ENCODE data around the gene RIC3.

DNA sequence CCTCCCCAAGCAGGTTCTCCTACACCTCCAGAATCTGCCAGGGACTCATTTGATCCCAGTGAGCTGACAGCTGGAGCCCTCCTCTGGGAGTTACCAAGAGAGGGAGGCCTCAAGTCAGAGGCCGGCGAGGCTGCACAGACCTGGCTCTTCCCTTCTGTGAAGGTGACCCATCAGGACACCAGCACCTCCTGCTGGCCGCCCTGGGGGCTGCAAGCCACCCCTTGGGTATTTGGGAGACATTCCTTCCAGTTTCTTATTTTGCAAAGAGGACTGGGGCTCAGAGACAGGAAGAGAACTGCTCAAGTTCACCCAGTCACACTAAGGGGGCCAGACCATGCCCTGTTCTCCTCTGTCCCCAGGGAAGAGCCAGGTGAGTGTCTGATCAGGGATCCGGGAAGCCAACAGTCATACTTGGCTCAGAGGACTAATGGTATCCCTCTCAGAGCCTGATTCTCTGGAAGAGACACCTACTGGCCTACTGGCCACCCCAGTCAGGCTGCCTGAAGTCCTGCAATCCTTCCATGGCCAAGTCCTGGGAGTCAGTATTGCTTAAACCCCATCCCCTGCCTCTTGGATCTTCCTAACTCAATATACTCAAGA lies 40.5 kb upstream of the RIC3 start:
- TF ChIP-seq, protein P1, sequence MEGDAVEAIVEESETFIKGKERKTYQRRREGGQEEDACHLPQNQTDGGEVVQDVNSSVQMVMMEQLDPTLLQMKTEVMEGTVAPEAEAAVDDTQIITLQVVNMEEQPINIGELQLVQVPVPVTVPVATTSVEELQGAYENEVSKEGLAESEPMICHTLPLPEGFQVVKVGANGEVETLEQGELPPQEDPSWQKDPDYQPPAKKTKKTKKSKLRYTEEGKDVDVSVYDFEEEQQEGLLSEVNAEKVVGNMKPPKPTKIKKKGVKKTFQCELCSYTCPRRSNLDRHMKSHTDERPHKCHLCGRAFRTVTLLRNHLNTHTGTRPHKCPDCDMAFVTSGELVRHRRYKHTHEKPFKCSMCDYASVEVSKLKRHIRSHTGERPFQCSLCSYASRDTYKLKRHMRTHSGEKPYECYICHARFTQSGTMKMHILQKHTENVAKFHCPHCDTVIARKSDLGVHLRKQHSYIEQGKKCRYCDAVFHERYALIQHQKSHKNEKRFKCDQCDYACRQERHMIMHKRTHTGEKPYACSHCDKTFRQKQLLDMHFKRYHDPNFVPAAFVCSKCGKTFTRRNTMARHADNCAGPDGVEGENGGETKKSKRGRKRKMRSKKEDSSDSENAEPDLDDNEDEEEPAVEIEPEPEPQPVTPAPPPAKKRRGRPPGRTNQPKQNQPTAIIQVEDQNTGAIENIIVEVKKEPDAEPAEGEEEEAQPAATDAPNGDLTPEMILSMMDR (IDR thresholded peaks at IDR 0.05 in 8 of 11, conservative IDR thresholded peaks at IDR 0.05 in 3 of 11): peak; percentile 7 to 77 (median 58)
- no peak for TF ChIP-seq POLR2AphosphoS5 (IDR thresholded peaks at IDR 0.05)
